K562 (cell line): ENCODE data around the gene TMEM53. TPM values are rescaled to one million over a fixed set of nuclear protein-coding genes. Genes with fewer than 3 reads are reported as not detected.

Experiments used
- ATAC-seq: fragments of 200-7000 bp; cut with Tn5 transposase; 3 replicates; pipeline ENCODE4 v1.9.1; 2020; ENCODE audit warnings: moderate library complexity
- BruUV-seq: library from RNA; stranded (reverse); fragments of 400-500 nt; replicated peaks from 2 replicates; lab custom pipeline; 2021; lab: Mats Ljungman, UMichigan
- CTCF ChIA-PET: fragments of 300-600 bp; formaldehyde crosslinking; extraction: SDS; loops from one replicate; lab custom pipeline; 2021; ENCODE audit warnings: low intra/inter-chr PET ratio; lab: Yijun Ruan, JAX
- POLR2A ChIA-PET: fragments of 300-600, 350-650 bp; sonication (Branson Sonifier 250); formaldehyde crosslinking; extraction: SDS; loops from one replicate; lab custom pipeline; 2021; ENCODE audit warnings: antibody characterized with exemption, inconsistent platforms; lab: Yijun Ruan, JAX
- DNase-seq, 4 experiments: peaks; one replicate each; pipeline versions ENCODE4 v3.0.0 to v3.0.0-alpha.2; 2011 to 2018; ENCODE audit warnings: low spot score in 3 of 4, mixed read lengths in 3 of 4; ENCODE audit errors: extremely low read depth in 1 of 4
- FAIRE-seq: peaks from 2 replicates; lab custom pipeline; 2011; peaks lifted over from hg19 to GRCh38; lab: Jason Lieb, UNC
- H2AFZ ChIP-seq: 2 replicates; pipeline ENCODE4 v1.6.0; 2011; ENCODE audit warnings: low read depth, low read length, control low read depth, inconsistent platforms
- H3K27ac ChIP-seq: fragments of 200-600 bp; 3 replicates; pipeline ENCODE4 v1.8.0; 2011; ENCODE audit warnings: low read depth, mild to moderate bottlenecking, control low read depth, inconsistent platforms, low read length, moderate library complexity, mixed read lengths; ENCODE audit errors: extremely low read depth
- H3K27me3 ChIP-seq, 2 experiments: fragments of 300-600 bp in 1 of 2; 2 replicates in 1 of 2; 3 replicates in 1 of 2; pipeline versions ENCODE4 v1.6.0 to v1.8.0; 2011; ENCODE audit warnings: inconsistent platforms in 2 of 2, low read length in 2 of 2, mild to moderate bottlenecking in 1 of 2, mixed read lengths in 1 of 2, moderate library complexity in 1 of 2; ENCODE audit not compliant: control insufficient read depth in 2 of 2, insufficient read depth in 2 of 2
- H3K36me3 ChIP-seq: fragments of 300-600 bp; 3 replicates; pipeline ENCODE4 v1.8.0; 2011; ENCODE audit warnings: mild to moderate bottlenecking, low read length, inconsistent platforms; ENCODE audit not compliant: control insufficient read depth, insufficient read depth
- H3K4me1 ChIP-seq, 2 experiments: fragments of 200-600 bp in 1 of 2; replicated peaks in 1 of 2; 2 replicates in 1 of 2; 3 replicates in 1 of 2; pipeline versions ENCODE4 v1.5.1 to v1.8.0; 2011; ENCODE audit warnings: inconsistent platforms in 2 of 2, low read length in 2 of 2, mild to moderate bottlenecking in 1 of 2, mixed read lengths in 1 of 2, moderate library complexity in 1 of 2; ENCODE audit not compliant: control insufficient read depth in 2 of 2, insufficient read depth in 2 of 2
- H3K4me2 ChIP-seq: 2 replicates; pipeline ENCODE4 v1.6.1; 2011; ENCODE audit warnings: low read length, control low read depth, inconsistent platforms, mixed read lengths; ENCODE audit not compliant: insufficient read depth
- H3K4me3 ChIP-seq: fragments of 200-600 bp; sonication (generic), shearing (Covaris generic); 2 replicates; pipeline ENCODE4 v1.5.1; 2016; ENCODE audit warnings: control low read depth, inconsistent platforms
- H3K79me2 ChIP-seq: fragments of 200-600 bp; 3 replicates; pipeline ENCODE4 v1.8.0; 2011; ENCODE audit warnings: low read length, inconsistent platforms; ENCODE audit not compliant: control insufficient read depth, insufficient read depth
- H3K9ac ChIP-seq, 2 experiments: 2 replicates each; pipeline versions ENCODE4 v1.6.0 to v1.6.1; 2011; ENCODE audit warnings: low read depth in 2 of 2, low read length in 2 of 2, control low read depth in 1 of 2, inconsistent platforms in 1 of 2, mild to moderate bottlenecking in 1 of 2, mixed read lengths in 1 of 2; ENCODE audit not compliant: insufficient read depth in 1 of 2
- H3K9me1 ChIP-seq: one replicate; pipeline ENCODE4 v1.6.0; 2011; ENCODE audit warnings: inconsistent platforms, mild to moderate bottlenecking, low read length, moderate library complexity; ENCODE audit not compliant: control insufficient read depth, insufficient read depth
- H3K9me3 ChIP-seq: replicated peaks from 2 replicates; pipeline ENCODE4 v1.5.1; 2011; ENCODE audit warnings: low read depth, low read length, inconsistent platforms; ENCODE audit not compliant: control insufficient read depth, insufficient read depth
- H4K20me1 ChIP-seq: replicated peaks from 2 replicates; pipeline ENCODE4 v1.6.1; 2011; ENCODE audit warnings: low read length, inconsistent platforms, mixed read lengths; ENCODE audit not compliant: control insufficient read depth, insufficient read depth
- ARID4B ChIP-seq: sonication (generic); formaldehyde crosslinking; IDR thresholded peaks from 2 replicates; pipeline ENCODE4 v1.8.0; 2022; ENCODE audit warnings: mild to moderate bottlenecking, missing genetic modification reagents
- CUX1 ChIP-seq: fragments of 200-800 bp; sonication (Bioruptor generic); IDR thresholded peaks from 2 replicates; pipeline ENCODE4 v1.6.1; 2016; ENCODE audit warnings: missing genetic modification characterization, missing compliant biosample characterization
- GTF2A2 ChIP-seq: IDR thresholded peaks from 2 replicates; pipeline ENCODE4 v1.6.1; 2016; ENCODE audit warnings: mild to moderate bottlenecking, missing genetic modification characterization, missing compliant biosample characterization
- MBD2 ChIP-seq: sonication (generic); IDR thresholded peaks from 2 replicates; pipeline ENCODE4 v1.6.1; 2016; ENCODE audit warnings: low read depth, borderline replicate concordance
- MYC ChIP-seq, 2 experiments: fragments of 250-450 bp in 1 of 2; sonication (Bioruptor Pico) in 1 of 2; IDR thresholded peaks; 2 replicates each; pipeline versions ENCODE4 v1.5.1 to v1.6.1; 2012 to 2021; ENCODE audit warnings: low read depth in 2 of 2, borderline replicate concordance in 1 of 2, improper control_type of control experiment in 1 of 2, low read length in 1 of 2, mild to moderate bottlenecking in 1 of 2, moderate library complexity in 1 of 2
- NR2C2 ChIP-seq, 2 experiments: fragments of 200-800 bp in 1 of 2; sonication (Bioruptor generic) in 1 of 2; sonication (generic) in 1 of 2; formaldehyde crosslinking in 1 of 2; IDR thresholded peaks; 2 replicates each; pipeline versions ENCODE4 v1.6.1 to v1.8.0; 2016 to 2022; ENCODE audit warnings: mild to moderate bottlenecking in 1 of 2, missing compliant biosample characterization in 1 of 2, missing genetic modification characterization in 1 of 2, missing genetic modification reagents in 1 of 2
- ZC3H11A ChIP-seq: IDR thresholded peaks from 2 replicates; pipeline ENCODE4 v1.6.1; 2012; ENCODE audit warnings: low read depth, low read length, improper control_type of control experiment
- ZNF449 ChIP-seq: fragments of 250-450 bp; sonication (Bioruptor Pico); IDR thresholded peaks from 2 replicates; pipeline ENCODE4 v1.8.0; 2022; ENCODE audit warnings: moderate library complexity, mild to moderate bottlenecking, inconsistent platforms
- ZNF507 ChIP-seq: conservative IDR thresholded peaks from 2 replicates; pipeline ENCODE4 v1.6.1; 2017; ENCODE audit warnings: missing genetic modification characterization, missing compliant biosample characterization
- WGBS: fragments of 100-300 bp; shearing (Covaris generic); methylation state at CpG from one replicate; pipeline ENCODE4 v1.1.6; 2016; ENCODE audit warnings: low coverage, mixed read lengths; ENCODE audit not compliant: insufficient coverage; ENCODE audit errors: missing lambda C conversion rate; 5-methylcytosine and 5-hydroxymethylcytosine counted together
- in situ Hi-C: fragments of 300-500 bp; cut with MboI; formaldehyde crosslinking; loops from 4 replicates; pipeline ENCODE4 v1.15.0; 2018; ENCODE audit warnings: inconsistent platforms, mixed read lengths
- intact Hi-C: fragments of 100-400 bp; cut with micrococcal nuclease; formaldehyde crosslinking; loops from 2 replicates; pipeline ENCODE4 v1.14.2; 2022
- polyA plus RNA-seq, 8 experiments: library from polyadenylated mRNA; depleted of rRNA in 4 of 8; stranded (reverse) in 5 of 8; unstranded in 3 of 8; fragments of >200 nt; fragmentation: Nextera tagmentation in 2 of 8; fragmentation: Illumina TruSeq in 1 of 8; extraction: Ambion mirVana in 2 of 8; extraction: Trizol in 1 of 8; gene quantifications; 2 replicates each; pipeline versions ENCODE4 v1.2.1 to v1.2.3, GENCODE V29; 2011 to 2014; ENCODE audit warnings: inconsistent platforms in 1 of 8, missing spikeins in 1 of 8
- total RNA-seq, 7 experiments: library from RNA; depleted of rRNA in 6 of 7; stranded (reverse); fragments of >200 nt in 6 of 7; fragmentation: Illumina TruSeq in 2 of 7; extraction: Trizol in 2 of 7; gene quantifications; 2 replicates each; pipeline versions ENCODE4 v1.2.1 to v1.2.3, GENCODE V29; 2011 to 2021; ENCODE audit warnings: low replicate concordance in 1 of 7

The TMEM53 gene
- total and polyA plus RNA-seq, 9 of the 15 experiments (the other 6 are each of a cell fraction or from before 2014, with no cell fraction given) = 0.23 to 3.7 (median 2.0) TPM

GRCh38 chr1:44717653-44718052 lies 43.4 kb upstream of the TMEM53 start:
- Histone ChIP-seq H3K9ac (no peak overlapping the region), H3K9me1 (no peaks in the 10 kb centered on the region), H4K20me1 (0 out of 2 replicates have a peak, but pooled peaks cover 3% of the 10 kb centered on the region), H3K36me3 (no peaks in the 10 kb centered on the region), H3K27me3 (peaks cover 8 to 15% of the 10 kb centered on the region in 2 experiments; a peak in 4 of 5 replicates), H3K4me3 (no peak overlapping the region), H3K27ac (no peak overlapping the region), H2AFZ (no peak overlapping the region), H3K4me1 (peaks cover 6 to 20% of the 10 kb centered on the region in 2 experiments), H3K79me2 (no peaks in the 10 kb centered on the region), H3K9me3 (no peaks in the 10 kb centered on the region), H3K4me2 (no peak overlapping the region)
- POLR2A ChIA-PET = interaction anchor here (0.7 to 9.1 kb wide), 5 partner anchors 11 to 103 kb away, joined by 3 to 328 read pairs (median 6); partner anchors contain the start of gene RNU5D-1
- BruUV-seq = no TSS peak
- intact Hi-C loops (no loop called here), in situ Hi-C loops (no loop called here)
- WGBS = 8% methylated on average over 1 of the region's 1 CpG
- no peak for ATAC-seq
- DNase-seq = no peak
- FAIRE-seq = no peak
- CTCF ChIA-PET = no interaction called here
- TF ChIP-seq GTF2A2 (tag) = no peak
- no peak for TF ChIP-seq NR2C2 (CRISPR knock-in tag; IDR thresholded peaks at IDR 0.05)
- no peak for TF ChIP-seq NR2C2 (tag; IDR thresholded peaks at IDR 0.05)
- TF ChIP-seq ZNF449 = no peak
- TF ChIP-seq ZC3H11A = no peak
- no peak for TF ChIP-seq ZNF507 (tag)
- no peak for TF ChIP-seq CUX1 (CRISPR knock-in tag)
- TF ChIP-seq MYC (IDR thresholded peaks at IDR 0.05; ENCODE audit: low read depth, low read length) = no peak
- TF ChIP-seq MYC (CRISPR knock-in tag; IDR thresholded peaks at IDR 0.05; ENCODE audit: borderline replicate concordance, low read depth) = no peak
- TF ChIP-seq MBD2 = no peak
- TF ChIP-seq ARID4B = no peak
